ENCODE data around the gene PRSS50. TPM values are rescaled to one million over a fixed set of nuclear protein-coding genes. Genes with fewer than 3 reads are reported as not detected.

PRSS50 gene
- total RNA-seq, 1 donor from 2014 or later, result not detected

- Mint-ChIP-seq H3K27me3 (ENCODE audit: unreplicated experiment) (peaks cover 31% of the 10 kb centered on the region), H3K4me3 (ENCODE audit: unreplicated experiment) (no peak overlapping the region), H3K9me3 (ENCODE audit: unreplicated experiment) (peaks cover 4% of the 10 kb centered on the region), H3K27ac (ENCODE audit: unreplicated experiment) (no peak overlapping the region), H3K4me1 (ENCODE audit: unreplicated experiment) (peaks cover 7% of the 10 kb centered on the region), H3K36me3 (ENCODE audit: unreplicated experiment) (no peaks in the 10 kb centered on the region)
- DNase-seq (ENCODE audit: extremely low spot score, unreplicated experiment), result no peak
- no peak for TF ChIP-seq CTCF (IDR thresholded peaks at IDR 0.05)
These were observed 8.1 kb upstream of the PRSS50 start for GRCh38 chr3:46725621-46726314.

GRCh38 chr3:46724424-46724823 lies 6.8 kb upstream of the PRSS50 start:
- peaks cover 5% of the 10 kb centered on the region for H3K9me3 Mint-ChIP-seq (ENCODE audit: unreplicated experiment)
- H3K36me3 Mint-ChIP-seq (ENCODE audit: unreplicated experiment), result no peaks in the 10 kb centered on the region

GRCh38 chr3:46722443-46722842 lies 4.8 kb upstream of the PRSS50 start:
- no peak for DNase-seq (ENCODE audit: extremely low spot score, unreplicated experiment)
- Mint-ChIP-seq H3K36me3 (ENCODE audit: unreplicated experiment) (no peaks in the 10 kb centered on the region), H3K9me3 (ENCODE audit: unreplicated experiment) (peaks cover 5% of the 10 kb centered on the region), H3K27ac (ENCODE audit: unreplicated experiment) (no peak overlapping the region), H3K4me3 (ENCODE audit: unreplicated experiment) (no peak overlapping the region), H3K27me3 (ENCODE audit: unreplicated experiment) (peaks cover 41% of the 10 kb centered on the region), H3K4me1 (ENCODE audit: unreplicated experiment) (peaks cover 7% of the 10 kb centered on the region)
- TF ChIP-seq CTCF (IDR thresholded peaks at IDR 0.05), result no peak

More at GRCh38 chr3:46724424-46724823, 6.8 kb upstream of the PRSS50 start:
- H3K4me1 Mint-ChIP-seq (ENCODE audit: unreplicated experiment), result peaks cover 7% of the 10 kb centered on the region
- no peak for TF ChIP-seq CTCF (IDR thresholded peaks at IDR 0.05)
- DNase-seq (ENCODE audit: extremely low spot score, unreplicated experiment), result no peak
- no peak overlapping the region for H3K27ac Mint-ChIP-seq (ENCODE audit: unreplicated experiment)
- H3K4me3 Mint-ChIP-seq (ENCODE audit: unreplicated experiment), result no peak overlapping the region
- peaks cover 35% of the 10 kb centered on the region for H3K27me3 Mint-ChIP-seq (ENCODE audit: unreplicated experiment)

- no peak overlapping the region for H3K4me3 Mint-ChIP-seq (ENCODE audit: unreplicated experiment)
- TF ChIP-seq CTCF (IDR thresholded peaks at IDR 0.05), result no peak
- peaks cover 5% of the 10 kb centered on the region for H3K4me1 Mint-ChIP-seq (ENCODE audit: unreplicated experiment)
- H3K36me3 Mint-ChIP-seq (ENCODE audit: unreplicated experiment), result no peaks in the 10 kb centered on the region
- H3K27me3 Mint-ChIP-seq (ENCODE audit: unreplicated experiment), result peaks cover 34% of the 10 kb centered on the region
- H3K9me3 Mint-ChIP-seq (ENCODE audit: unreplicated experiment), result peaks cover 5% of the 10 kb centered on the region
- H3K27ac Mint-ChIP-seq (ENCODE audit: unreplicated experiment), result no peak overlapping the region
- no peak for DNase-seq (ENCODE audit: extremely low spot score, unreplicated experiment)
These were observed 3.3 kb upstream of the PRSS50 start for GRCh38 chr3:46721009-46721408.

GRCh38 chr3:46719735-46720271 lies 2.1 kb upstream of the PRSS50 start:
- Mint-ChIP-seq H3K4me1 (ENCODE audit: unreplicated experiment) (no peaks in the 10 kb centered on the region), H3K36me3 (ENCODE audit: unreplicated experiment) (no peaks in the 10 kb centered on the region), H3K27me3 (ENCODE audit: unreplicated experiment) (peaks cover 33% of the 10 kb centered on the region), H3K27ac (ENCODE audit: unreplicated experiment) (no peak overlapping the region), H3K9me3 (ENCODE audit: unreplicated experiment) (peaks cover 5% of the 10 kb centered on the region), H3K4me3 (ENCODE audit: unreplicated experiment) (no peak overlapping the region)
- TF ChIP-seq CTCF (IDR thresholded peaks at IDR 0.05), result no peak
- DNase-seq (ENCODE audit: extremely low spot score, unreplicated experiment), result peak; percentile 62

Data from osteocyte (in vitro differentiated cells).